PC-3 (cell line): ENCODE data around the gene EXOSC5.

Source experiments
- CTCF ChIP-seq: fragments of 300-600 bp; sonication (generic); conservative IDR thresholded peaks from 2 replicates; pipeline ENCODE4 v1.5.1; 2017; ENCODE audit warnings: antibody characterized with exemption, low read depth, mild to moderate bottlenecking, low read length
- EZH2 ChIP-seq: fragments of 300-600 bp; sonication (generic); IDR thresholded peaks from one replicate; pipeline ENCODE4 v1.6.1; 2017; ENCODE audit warnings: antibody characterized with exemption, mild to moderate bottlenecking, low read length; ENCODE audit not compliant: unreplicated experiment

GRCh38 chr19:41386442-41386841, 10.7 kb downstream of the EXOSC5 start:
- TF ChIP-seq EZH2: no peak
- no peak for TF ChIP-seq CTCF
